Measurements from ENCODE around the gene SLC22A23.

SLC22A23 gene

DNA sequence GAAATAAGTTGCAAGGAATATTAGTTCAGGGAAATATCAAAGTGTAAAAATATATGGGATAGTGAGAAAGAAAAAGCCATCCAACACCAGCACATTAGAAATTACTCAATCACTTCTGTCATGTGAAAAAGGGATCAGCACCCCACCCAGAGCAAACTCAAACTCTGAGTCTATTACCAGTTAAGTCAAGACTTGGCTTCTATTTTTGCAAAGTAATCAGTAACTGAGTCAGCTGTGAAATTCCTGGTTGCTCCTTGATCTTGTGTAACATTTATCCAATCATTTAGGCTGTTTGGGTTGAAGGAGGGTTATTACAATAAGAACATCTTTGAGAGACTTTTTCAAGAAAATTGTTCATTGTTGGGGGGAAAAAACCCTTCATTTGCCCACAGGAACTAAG is 51.2 kb downstream of the SLC22A23 start:
- no peak overlapping the region for H3K27ac ChIP-seq (ENCODE audit: low read length)
- no peak overlapping the region for H2AFZ ChIP-seq (ENCODE audit: low read length)
- H3K4me3 ChIP-seq (ENCODE audit: low read length) = no peak overlapping the region
- DNase-seq = no peak
- TF ChIP-seq EZH2 (optimal IDR thresholded peaks at IDR 0.05; ENCODE audit: low read depth, low read length) (no peak), EZH2phosphoT487 (IDR thresholded peaks at IDR 0.05; ENCODE audit: low read length) (no peak)
- TF ChIP-seq, protein P1, sequence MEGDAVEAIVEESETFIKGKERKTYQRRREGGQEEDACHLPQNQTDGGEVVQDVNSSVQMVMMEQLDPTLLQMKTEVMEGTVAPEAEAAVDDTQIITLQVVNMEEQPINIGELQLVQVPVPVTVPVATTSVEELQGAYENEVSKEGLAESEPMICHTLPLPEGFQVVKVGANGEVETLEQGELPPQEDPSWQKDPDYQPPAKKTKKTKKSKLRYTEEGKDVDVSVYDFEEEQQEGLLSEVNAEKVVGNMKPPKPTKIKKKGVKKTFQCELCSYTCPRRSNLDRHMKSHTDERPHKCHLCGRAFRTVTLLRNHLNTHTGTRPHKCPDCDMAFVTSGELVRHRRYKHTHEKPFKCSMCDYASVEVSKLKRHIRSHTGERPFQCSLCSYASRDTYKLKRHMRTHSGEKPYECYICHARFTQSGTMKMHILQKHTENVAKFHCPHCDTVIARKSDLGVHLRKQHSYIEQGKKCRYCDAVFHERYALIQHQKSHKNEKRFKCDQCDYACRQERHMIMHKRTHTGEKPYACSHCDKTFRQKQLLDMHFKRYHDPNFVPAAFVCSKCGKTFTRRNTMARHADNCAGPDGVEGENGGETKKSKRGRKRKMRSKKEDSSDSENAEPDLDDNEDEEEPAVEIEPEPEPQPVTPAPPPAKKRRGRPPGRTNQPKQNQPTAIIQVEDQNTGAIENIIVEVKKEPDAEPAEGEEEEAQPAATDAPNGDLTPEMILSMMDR (IDR thresholded peaks at IDR 0.05; ENCODE audit: low read length) = no peak
- no peak overlapping the region for H3K9ac ChIP-seq (ENCODE audit: low read length)
- no peaks in the 10 kb centered on the region for H4K20me1 ChIP-seq (ENCODE audit: insufficient read depth, low read length)
- 0 out of 2 replicates have a peak, but pooled peaks cover 4% of the 10 kb centered on the region for H3K4me1 ChIP-seq (ENCODE audit: low read length)
- H3F3A ChIP-seq (ENCODE audit: insufficient read depth, low read length) = no peaks in the 10 kb centered on the region
- H3K36me3 ChIP-seq (replicated peaks; ENCODE audit: insufficient read depth, low read length) = no peaks in the 10 kb centered on the region
- H3K9me3 ChIP-seq (replicated peaks; ENCODE audit: insufficient read depth, low read length) = no peaks in the 10 kb centered on the region
- no peaks in the 10 kb centered on the region for H3K79me2 ChIP-seq (ENCODE audit: low read length)
- H3K27me3 ChIP-seq (replicated peaks; ENCODE audit: insufficient read depth, low read length) = no peaks in the 10 kb centered on the region
- no peak overlapping the region for H3K4me2 ChIP-seq (ENCODE audit: low read depth, low read length)
- no peaks in the 10 kb centered on the region for H3K9me2 ChIP-seq (replicated peaks; ENCODE audit: insufficient read depth, low read length)

DNA sequence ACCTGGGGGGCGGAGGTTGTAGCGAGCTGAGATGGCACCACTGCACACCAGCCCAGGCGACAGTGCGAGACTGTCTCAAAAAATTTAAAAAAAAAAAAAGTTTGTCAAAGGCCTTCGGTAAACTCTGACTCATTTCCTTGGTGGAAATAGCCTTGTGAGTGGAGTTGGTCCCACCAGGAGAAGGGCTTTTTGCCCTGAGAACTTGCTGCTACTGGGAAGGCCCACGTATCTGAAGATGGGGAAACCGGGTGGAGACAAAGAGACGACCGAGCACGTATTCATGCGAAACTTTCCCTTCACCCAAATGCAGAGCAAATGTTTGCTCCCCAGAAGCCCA is 51.7 kb downstream of the SLC22A23 start:
- H3K4me3 ChIP-seq (ENCODE audit: low read length) = no peak overlapping the region
- DNase-seq = no peak
- H3K9ac ChIP-seq (ENCODE audit: low read length) = no peak overlapping the region
- no peaks in the 10 kb centered on the region for H3K9me2 ChIP-seq (replicated peaks; ENCODE audit: insufficient read depth, low read length)
- no peak overlapping the region for H3K27ac ChIP-seq (ENCODE audit: low read length)
- TF ChIP-seq, protein P1 (IDR thresholded peaks at IDR 0.05; ENCODE audit: low read length) = no peak
- TF ChIP-seq EZH2phosphoT487 (IDR thresholded peaks at IDR 0.05; ENCODE audit: low read length) (no peak), EZH2 (optimal IDR thresholded peaks at IDR 0.05; ENCODE audit: low read depth, low read length) (no peak)
- no peaks in the 10 kb centered on the region for H4K20me1 ChIP-seq (ENCODE audit: insufficient read depth, low read length)
- H3F3A ChIP-seq (ENCODE audit: insufficient read depth, low read length) = no peaks in the 10 kb centered on the region
- H2AFZ ChIP-seq (ENCODE audit: low read length) = no peak overlapping the region
- no peaks in the 10 kb centered on the region for H3K27me3 ChIP-seq (replicated peaks; ENCODE audit: insufficient read depth, low read length)
- H3K79me2 ChIP-seq (ENCODE audit: low read length) = no peaks in the 10 kb centered on the region
- no peaks in the 10 kb centered on the region for H3K9me3 ChIP-seq (replicated peaks; ENCODE audit: insufficient read depth, low read length)
- no peak overlapping the region for H3K4me2 ChIP-seq (ENCODE audit: low read depth, low read length)
- H3K36me3 ChIP-seq (replicated peaks; ENCODE audit: insufficient read depth, low read length) = no peaks in the 10 kb centered on the region
- 0 out of 2 replicates have a peak, but pooled peaks cover 4% of the 10 kb centered on the region for H3K4me1 ChIP-seq (ENCODE audit: low read length)

DNA sequence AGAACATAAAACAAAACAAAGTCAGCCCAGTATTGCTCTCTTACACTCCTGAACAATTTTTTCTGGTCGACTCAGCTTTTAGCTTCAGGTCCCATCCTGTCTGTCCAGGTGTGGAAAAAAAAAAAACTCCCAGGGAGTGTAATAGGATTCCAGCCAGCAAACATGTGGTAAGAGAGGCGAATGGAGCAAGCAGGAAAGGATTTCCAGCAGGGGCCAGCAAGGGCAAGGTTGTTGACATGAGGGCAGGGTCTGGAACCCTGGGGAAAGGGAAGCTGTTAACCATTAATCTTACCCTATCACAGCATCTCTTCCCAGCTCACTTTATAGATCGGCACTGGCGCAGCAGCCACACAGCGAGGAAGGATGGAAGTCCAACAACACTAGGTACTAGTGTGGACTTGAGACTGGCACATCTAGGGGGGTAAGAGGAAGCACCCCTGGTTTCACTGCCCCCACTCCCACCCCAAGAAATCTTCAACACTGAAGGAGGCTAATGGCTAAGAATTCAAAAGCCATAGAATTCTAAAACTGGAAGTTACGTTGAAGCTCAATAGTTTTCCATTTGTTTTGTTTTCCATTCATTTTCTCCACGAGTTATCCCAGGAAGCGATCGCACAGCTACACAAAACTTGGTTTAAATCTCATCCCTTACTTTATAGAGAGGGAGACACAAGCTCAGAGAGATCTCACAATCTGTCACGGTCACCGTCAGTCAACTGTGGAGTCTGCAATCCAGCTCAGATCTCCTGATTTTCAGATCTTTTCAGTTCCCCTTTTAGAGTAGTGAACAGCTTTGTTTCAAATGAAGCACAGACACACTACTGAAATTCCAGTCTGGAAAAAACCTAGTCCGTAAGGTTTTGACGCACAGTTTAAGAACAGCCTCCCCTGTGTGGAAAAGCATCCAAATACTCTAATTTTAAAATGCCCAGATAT is 53.3 kb downstream of the SLC22A23 start:
- Histone ChIP-seq H3K4me3 (ENCODE audit: low read length) (no peak overlapping the region), H3K27me3 (replicated peaks; ENCODE audit: insufficient read depth, low read length) (no peaks in the 10 kb centered on the region), H2AFZ (ENCODE audit: low read length) (no peak overlapping the region), H4K20me1 (ENCODE audit: insufficient read depth, low read length) (no peaks in the 10 kb centered on the region), H3F3A (ENCODE audit: insufficient read depth, low read length) (no peaks in the 10 kb centered on the region), H3K9me2 (replicated peaks; ENCODE audit: insufficient read depth, low read length) (no peaks in the 10 kb centered on the region), H3K9ac (ENCODE audit: low read length) (no peak overlapping the region), H3K4me1 (ENCODE audit: low read length) (0 out of 2 replicates have a peak, but pooled peaks cover 4% of the 10 kb centered on the region), H3K79me2 (ENCODE audit: low read length) (no peaks in the 10 kb centered on the region), H3K4me2 (ENCODE audit: low read depth, low read length) (no peak overlapping the region), H3K9me3 (replicated peaks; ENCODE audit: insufficient read depth, low read length) (no peaks in the 10 kb centered on the region), H3K27ac (ENCODE audit: low read length) (no peak overlapping the region), H3K36me3 (replicated peaks; ENCODE audit: insufficient read depth, low read length) (no peaks in the 10 kb centered on the region)
- TF ChIP-seq EZH2phosphoT487 (IDR thresholded peaks at IDR 0.05; ENCODE audit: low read length) (no peak), EZH2 (optimal IDR thresholded peaks at IDR 0.05; ENCODE audit: low read depth, low read length) (no peak)
- TF ChIP-seq, protein P1 (IDR thresholded peaks at IDR 0.05; ENCODE audit: low read length) = no peak
- no peak for DNase-seq

Data from MM.1S (cell line).